HG03135 (cell line): ENCODE data around the gene SF3B3.

Source experiments
- ATAC-seq: cut with Tn5 transposase; IDR thresholded peaks from one replicate; pipeline ENCODE4 v1.9.1; 2021; ENCODE audit warnings: mild to moderate bottlenecking, moderate library complexity; ENCODE audit not compliant: unreplicated experiment

SF3B3 gene

DNA sequence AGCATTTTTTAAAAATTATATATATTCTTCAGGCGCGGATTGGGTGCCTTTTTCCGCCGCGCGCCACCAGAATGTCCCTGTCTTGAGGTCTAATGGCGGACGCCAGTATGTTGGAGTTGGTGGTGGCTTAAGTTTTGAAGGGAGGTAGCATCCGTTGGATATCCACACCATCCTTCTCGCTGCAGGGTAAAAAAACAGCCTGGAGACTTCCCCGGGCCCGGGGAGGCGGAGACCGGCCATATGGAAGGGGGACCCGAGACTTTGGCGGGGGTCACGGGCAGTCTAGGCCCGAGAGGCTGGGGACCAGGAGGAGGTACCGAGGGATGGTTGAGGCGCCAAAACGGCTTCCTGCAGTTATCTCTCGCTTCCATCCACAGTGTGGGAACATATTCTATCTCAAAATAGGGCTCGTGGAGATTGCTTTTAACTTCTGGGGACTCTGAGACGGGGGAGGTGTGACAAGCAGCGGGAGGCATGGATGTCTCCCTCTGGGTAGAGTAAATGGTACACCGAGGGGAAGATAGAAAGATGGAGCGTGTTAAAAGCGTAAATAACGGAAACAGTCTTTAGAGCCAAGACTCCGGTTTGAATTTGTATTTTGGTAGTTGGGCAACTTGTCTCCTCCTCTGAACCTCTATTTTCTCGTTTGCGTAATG is at the start of gene SF3B3:
TSS of gene SF3B3 (plus strand) at position 74 of the 656 bp plus-strand sequence. CDS start 2,841 bp downstream, outside the sequence.
- ATAC-seq: peak; percentile 53

DNA sequence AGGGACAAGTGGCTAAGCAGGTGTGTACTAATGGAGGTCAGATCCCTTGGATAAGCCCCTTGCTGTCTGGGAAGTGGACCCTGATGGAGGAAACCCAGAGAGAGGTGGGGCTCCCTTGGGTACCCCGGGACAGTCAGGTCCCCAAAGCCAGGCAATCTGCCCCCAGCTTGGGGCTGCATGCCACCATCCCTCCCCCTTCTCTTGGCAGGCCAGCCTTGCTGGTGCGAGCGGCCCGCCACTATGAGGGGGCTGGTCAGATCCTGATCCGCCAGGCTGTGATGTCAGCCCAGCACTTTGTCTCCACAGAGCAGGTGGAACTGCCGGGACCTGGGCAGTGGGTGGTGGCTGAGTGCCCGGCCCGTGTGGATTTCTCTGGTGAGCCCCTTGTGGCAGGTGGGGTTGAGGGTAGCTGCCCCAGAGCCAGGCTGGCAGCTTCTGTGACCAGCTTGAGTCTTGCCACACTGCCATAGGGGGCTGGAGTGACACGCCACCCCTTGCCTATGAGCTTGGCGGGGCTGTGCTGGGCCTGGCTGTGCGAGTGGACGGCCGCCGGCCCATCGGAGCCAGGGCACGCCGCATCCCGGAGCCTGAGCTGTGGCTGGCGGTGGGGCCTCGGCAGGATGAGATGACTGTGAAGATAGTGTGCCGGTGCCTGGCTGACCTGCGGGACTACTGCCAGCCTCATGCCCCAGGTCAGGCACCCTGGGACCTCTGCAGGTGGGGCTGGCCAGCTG is 49.1 kb upstream of the SF3B3 start:
- no peak for ATAC-seq

GRCh38 chr16:70475054-70475871 is 48.4 kb upstream of the SF3B3 start:
- no peak for ATAC-seq

GRCh38 chr16:70476272-70477020 is 47.2 kb upstream of the SF3B3 start:
- peak; percentile 83 for ATAC-seq

DNA sequence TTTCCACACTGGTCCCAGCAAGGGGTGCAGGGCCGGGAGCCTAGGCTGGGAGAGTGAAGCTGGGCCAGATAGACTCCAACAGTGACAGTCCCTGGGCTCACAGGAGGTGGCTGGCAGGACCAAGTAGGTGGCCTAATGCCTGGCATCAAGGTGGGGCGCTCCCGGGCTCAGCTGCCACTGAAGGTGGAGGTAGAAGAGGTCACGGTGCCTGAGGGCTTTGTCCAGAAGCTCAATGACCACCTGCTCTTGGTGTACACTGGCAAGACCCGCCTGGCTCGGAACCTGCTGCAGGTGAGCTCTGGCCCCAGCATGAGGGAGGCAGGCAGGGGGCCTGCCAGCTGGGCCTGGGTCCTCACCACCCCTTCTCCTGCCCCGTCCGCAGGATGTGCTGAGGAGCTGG is 45.4 kb upstream of the SF3B3 start:
- no peak for ATAC-seq

GRCh38 chr16:70478912-70479341 is 44.7 kb upstream of the SF3B3 start:
- ATAC-seq: no peak

GRCh38 chr16:70480127-70481105 is 43.2 kb upstream of the SF3B3 start:
- no peak for ATAC-seq

DNA sequence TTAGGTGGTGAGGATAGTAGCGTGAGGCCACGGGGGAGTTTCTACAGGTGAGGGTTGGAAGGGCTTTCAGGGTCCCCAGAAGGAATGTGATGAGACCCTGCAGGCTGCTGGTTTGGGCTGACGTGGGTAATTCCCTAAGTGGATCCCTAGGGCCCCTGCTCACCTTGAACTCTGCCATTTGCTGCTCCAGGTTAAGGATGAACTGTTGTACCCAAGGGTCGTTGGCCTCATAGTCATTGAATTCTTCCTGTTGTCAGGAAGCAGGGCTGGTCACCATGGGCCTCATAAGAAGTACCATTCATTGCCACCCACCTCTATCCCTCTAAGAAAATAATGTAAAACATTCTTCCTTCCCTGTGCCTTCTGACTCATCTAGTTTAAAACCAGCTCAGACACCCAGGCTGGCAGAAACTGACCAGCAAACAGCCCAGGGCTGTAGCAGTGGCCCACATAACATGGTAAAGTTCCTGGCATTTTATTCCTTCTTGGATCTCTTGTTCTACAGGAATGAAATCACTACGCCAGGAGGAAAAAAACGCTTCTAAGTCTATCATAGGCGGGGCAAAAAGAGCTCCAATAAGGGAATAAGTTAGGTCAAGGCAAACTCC is 41.6 kb upstream of the SF3B3 start:
- ATAC-seq: no peak

GRCh38 chr16:70482624-70483023 is 41.0 kb upstream of the SF3B3 start:
- no peak for ATAC-seq

GRCh38 chr16:70483426-70483825 is 40.2 kb upstream of the SF3B3 start:
- ATAC-seq: no peak

DNA sequence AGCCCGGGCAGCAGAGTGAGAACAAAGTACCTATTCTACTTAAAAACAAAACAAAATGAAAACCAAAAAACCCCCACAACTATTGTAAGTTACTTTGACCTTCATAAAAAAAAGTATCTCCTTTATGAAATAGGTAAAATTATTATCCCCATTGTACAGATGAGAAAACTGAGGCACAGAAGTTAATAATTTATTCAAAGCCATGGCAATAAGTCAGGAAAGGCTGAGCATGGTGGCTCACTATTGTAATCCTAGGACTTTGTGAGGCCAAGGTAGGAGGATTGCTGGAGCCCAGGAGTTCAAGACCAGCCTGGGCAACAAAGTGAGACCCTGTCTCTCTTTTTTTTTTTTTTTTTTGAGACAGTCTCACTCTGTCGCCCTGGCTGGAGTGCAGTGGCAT is 38.7 kb upstream of the SF3B3 start:
- no peak for ATAC-seq

DNA sequence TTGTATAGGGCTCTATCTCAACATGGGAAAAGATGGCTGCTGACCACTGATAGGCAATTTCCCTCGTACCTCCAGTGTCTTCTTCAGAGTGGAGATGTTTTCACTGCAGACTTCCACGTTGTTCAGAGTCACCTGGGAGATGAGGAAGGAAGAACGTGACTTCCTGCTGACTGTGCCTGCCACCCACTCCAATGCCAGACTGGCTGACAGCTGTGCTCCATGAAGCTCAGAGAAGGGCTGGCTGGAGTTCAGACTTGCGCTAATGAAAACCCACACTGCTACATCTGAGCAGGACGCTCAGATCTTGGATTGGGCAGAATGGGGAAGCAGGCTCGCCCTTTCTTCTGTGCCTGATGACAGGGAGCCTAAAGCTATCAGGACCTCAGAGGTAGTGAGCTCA is 33.4 kb upstream of the SF3B3 start:
- no peak for ATAC-seq

GRCh38 chr16:70493802-70494201 is 29.8 kb upstream of the SF3B3 start:
- ATAC-seq: no peak

DNA sequence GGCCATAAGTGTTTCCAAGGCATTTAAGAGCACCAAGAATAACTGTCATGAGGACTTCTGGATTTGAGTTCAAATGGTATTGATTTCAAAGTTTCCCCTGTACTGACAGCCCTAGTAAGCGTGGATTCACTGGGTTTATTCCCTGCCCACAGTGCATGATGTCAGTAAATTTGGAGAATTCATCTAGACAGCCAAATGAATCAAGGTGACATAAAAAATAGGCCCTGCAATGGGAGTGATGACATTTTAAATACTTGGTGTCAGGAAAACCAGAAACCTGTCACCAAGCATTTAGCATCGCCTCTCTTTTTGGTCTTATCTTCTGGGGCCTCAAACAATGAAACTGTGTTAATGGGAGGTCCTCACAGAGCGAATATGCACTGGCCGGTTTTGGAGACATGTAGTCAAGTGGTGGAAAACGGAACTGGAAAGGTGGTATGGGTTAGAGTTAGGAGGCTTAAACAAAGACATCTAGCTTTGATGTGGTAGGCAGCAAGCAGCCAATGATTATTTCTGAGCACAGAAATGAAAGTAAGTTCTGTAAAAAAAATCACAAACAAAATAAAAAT is 29.3 kb upstream of the SF3B3 start:
- no peak for ATAC-seq

DNA sequence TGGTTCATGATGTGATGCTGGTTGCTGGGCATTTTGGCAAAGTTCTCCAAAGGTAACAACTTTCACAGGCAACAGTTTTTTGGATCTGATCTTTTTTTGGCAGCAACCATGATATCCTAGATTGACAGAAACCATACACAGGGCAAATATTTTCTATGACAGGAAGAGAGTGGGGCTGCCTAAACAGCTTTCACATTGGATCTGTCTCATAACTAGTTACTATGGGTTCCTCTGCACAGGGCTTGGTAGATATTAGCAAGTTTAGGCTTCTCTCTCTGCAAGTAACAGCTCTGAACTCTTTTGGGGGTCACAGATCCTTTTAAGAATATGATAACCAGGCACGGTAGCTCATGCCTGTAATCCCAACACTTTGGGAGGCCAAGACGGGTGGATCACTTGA is 28.8 kb upstream of the SF3B3 start:
- no peak for ATAC-seq

- ATAC-seq: no peak
Observed at GRCh38 chr16:70495425-70496182, 28.0 kb upstream of the SF3B3 start.

GRCh38 chr16:70496513-70496912 is 27.1 kb upstream of the SF3B3 start:
- ATAC-seq: no peak

GRCh38 chr16:70508752-70509151 is 14.9 kb upstream of the SF3B3 start:
- no peak for ATAC-seq
